HEK293 (cell line): ENCODE results near the gene KREMEN2.
A peak's percentile ranks its signal among the peaks of the same experiment; 100 is the strongest.

ENCODE experiments used
- GLIS2 ChIP-seq: fragments of 450-650 bp; formaldehyde crosslinking; IDR thresholded peaks from 2 replicates; pipeline ENCODE4 v1.5.1; 2016; ENCODE audit warnings: missing biosample characterization, missing genetic modification characterization
- HOXD13 ChIP-seq: sonication (generic); formaldehyde crosslinking; IDR thresholded peaks from 2 replicates; pipeline ENCODE4 v1.8.0; 2022; ENCODE audit warnings: missing genetic modification reagents, borderline replicate concordance
- KLF10 ChIP-seq: fragments of 450-650 bp; IDR thresholded peaks from 2 replicates; pipeline ENCODE4 v1.5.1; 2018; ENCODE audit warnings: missing biosample characterization, mild to moderate bottlenecking, missing genetic modification characterization
- OVOL3 ChIP-seq: fragments of 450-650 bp; formaldehyde crosslinking; IDR thresholded peaks from 2 replicates; pipeline ENCODE4 v1.5.1; 2016; ENCODE audit warnings: missing biosample characterization, missing genetic modification characterization
- RBAK ChIP-seq: fragments of 450-650 bp; formaldehyde crosslinking; IDR thresholded peaks from 2 replicates; pipeline ENCODE4 v1.5.1; 2016; ENCODE audit warnings: missing biosample characterization, missing genetic modification characterization
- SCRT2 ChIP-seq: fragments of 450-650 bp; formaldehyde crosslinking; IDR thresholded peaks from 2 replicates; pipeline ENCODE4 v1.5.1; 2016; ENCODE audit warnings: missing biosample characterization, missing genetic modification characterization
- SP7 ChIP-seq: fragments of 450-650 bp; formaldehyde crosslinking; IDR thresholded peaks from 2 replicates; pipeline ENCODE4 v1.5.1; 2016; ENCODE audit warnings: missing biosample characterization, missing genetic modification characterization
- ZBTB7A ChIP-seq: fragments of 450-650 bp; formaldehyde crosslinking; IDR thresholded peaks from 2 replicates; pipeline ENCODE4 v1.5.1; 2016; ENCODE audit warnings: low read depth, missing biosample characterization, missing genetic modification characterization
- ZBTB8A ChIP-seq: fragments of 450-650 bp; formaldehyde crosslinking; IDR thresholded peaks from 2 replicates; pipeline ENCODE4 v1.5.1; 2016; ENCODE audit warnings: missing biosample characterization, missing genetic modification characterization
- ZNF174 ChIP-seq: fragments of 450-650 bp; formaldehyde crosslinking; IDR thresholded peaks from 2 replicates; pipeline ENCODE4 v1.5.0; 2017; ENCODE audit warnings: missing biosample characterization, mild to moderate bottlenecking, missing genetic modification characterization
- ZNF175 ChIP-seq: fragments of 450-650 bp; formaldehyde crosslinking; IDR thresholded peaks from 2 replicates; pipeline ENCODE4 v1.5.1; 2016; ENCODE audit warnings: missing biosample characterization, missing genetic modification characterization
- ZNF184 ChIP-seq: fragments of 450-650 bp; IDR thresholded peaks from 2 replicates; pipeline ENCODE4 v1.5.1; 2018; ENCODE audit warnings: missing biosample characterization, mild to moderate bottlenecking, missing genetic modification characterization
- ZNF221 ChIP-seq: fragments of 450-650 bp; formaldehyde crosslinking; IDR thresholded peaks from 2 replicates; pipeline ENCODE4 v1.5.1; 2017; ENCODE audit warnings: missing biosample characterization, missing genetic modification characterization, borderline replicate concordance
- ZNF223 ChIP-seq: fragments of 450-650 bp; formaldehyde crosslinking; IDR thresholded peaks from 2 replicates; pipeline ENCODE4 v1.5.1; 2016; ENCODE audit warnings: missing biosample characterization, missing genetic modification characterization
- ZNF354C ChIP-seq: fragments of 450-650 bp; formaldehyde crosslinking; IDR thresholded peaks from 2 replicates; pipeline ENCODE4 v1.5.1; 2016; ENCODE audit warnings: missing biosample characterization, missing genetic modification characterization, low read depth, borderline replicate concordance
- ZNF394 ChIP-seq: fragments of 450-650 bp; formaldehyde crosslinking; IDR thresholded peaks from 2 replicates; pipeline ENCODE4 v1.5.1; 2016; ENCODE audit warnings: missing biosample characterization, missing genetic modification characterization, mild to moderate bottlenecking, moderate library complexity, borderline replicate concordance
- ZNF548 ChIP-seq: fragments of 450-650 bp; formaldehyde crosslinking; IDR thresholded peaks from 2 replicates; pipeline ENCODE4 v1.5.1; 2016; ENCODE audit warnings: missing biosample characterization, missing genetic modification characterization
- ZNF558 ChIP-seq: fragments of 450-650 bp; formaldehyde crosslinking; IDR thresholded peaks from 2 replicates; pipeline ENCODE4 v1.5.1; 2016; ENCODE audit warnings: missing biosample characterization, missing genetic modification characterization
- ZNF623 ChIP-seq: fragments of 450-650 bp; formaldehyde crosslinking; IDR thresholded peaks from 2 replicates; pipeline ENCODE4 v1.5.1; 2016; ENCODE audit warnings: missing biosample characterization, missing genetic modification characterization
- ZNF677 ChIP-seq: fragments of 450-650 bp; IDR thresholded peaks from 2 replicates; pipeline ENCODE4 v1.5.0; 2018; ENCODE audit warnings: missing biosample characterization, mild to moderate bottlenecking, missing genetic modification characterization, moderate library complexity
- ZNF701 ChIP-seq: fragments of 450-650 bp; formaldehyde crosslinking; IDR thresholded peaks from 2 replicates; pipeline ENCODE4 v1.5.1; 2016; ENCODE audit warnings: missing biosample characterization, missing genetic modification characterization
- ZNF747 ChIP-seq: fragments of 450-650 bp; formaldehyde crosslinking; IDR thresholded peaks from 2 replicates; pipeline ENCODE4 v1.5.1; 2016; ENCODE audit warnings: missing biosample characterization, missing genetic modification characterization
- ZNF76 ChIP-seq: fragments of 450-650 bp; formaldehyde crosslinking; IDR thresholded peaks from 2 replicates; pipeline ENCODE4; 2016; ENCODE audit warnings: low read depth, missing biosample characterization, missing genetic modification characterization, borderline replicate concordance
- ZNF777 ChIP-seq: fragments of 450-650 bp; formaldehyde crosslinking; IDR thresholded peaks from 2 replicates; pipeline ENCODE4 v1.5.1; 2017; ENCODE audit warnings: missing biosample characterization, missing genetic modification characterization, borderline replicate concordance
- ZNF843 ChIP-seq: fragments of 450-650 bp; formaldehyde crosslinking; IDR thresholded peaks from 2 replicates; pipeline ENCODE4 v1.5.1; 2016; ENCODE audit warnings: missing biosample characterization, missing genetic modification characterization
- ZXDB ChIP-seq: fragments of 450-650 bp; formaldehyde crosslinking; IDR thresholded peaks from 2 replicates; pipeline ENCODE4 v1.5.1; 2016; ENCODE audit warnings: missing biosample characterization, missing genetic modification characterization
- TF ChIP-seq, protein P1 (sequence below): fragments of 450-650 bp; formaldehyde crosslinking; IDR thresholded peaks from 2 replicates; pipeline ENCODE4 v1.5.1; 2016; ENCODE audit warnings: missing biosample characterization, missing genetic modification characterization
- TF ChIP-seq, protein P2 (sequence below): fragments of 450-650 bp; formaldehyde crosslinking; IDR thresholded peaks from 2 replicates; pipeline ENCODE4 v1.5.1; 2016; ENCODE audit warnings: missing biosample characterization, missing genetic modification characterization
- TF ChIP-seq, protein P3 (sequence below): fragments of 450-650 bp; formaldehyde crosslinking; IDR thresholded peaks from 2 replicates; pipeline ENCODE4 v1.5.1; 2017; ENCODE audit warnings: missing biosample characterization, mild to moderate bottlenecking, missing genetic modification characterization, moderate library complexity
- TF ChIP-seq, protein P4 (sequence below): fragments of 450-650 bp; formaldehyde crosslinking; IDR thresholded peaks from 2 replicates; pipeline ENCODE4 v1.5.1; 2017; ENCODE audit warnings: missing biosample characterization, missing genetic modification characterization
- TF ChIP-seq, protein P5 (sequence below): fragments of 450-650 bp; formaldehyde crosslinking; IDR thresholded peaks from 2 replicates; pipeline ENCODE4 v1.5.1; 2016; ENCODE audit warnings: missing biosample characterization, missing genetic modification characterization
- TF ChIP-seq, protein P6 (sequence below): sonication (generic); formaldehyde crosslinking; IDR thresholded peaks from 2 replicates; pipeline ENCODE4 v1.8.1; 2022; ENCODE audit warnings: mild to moderate bottlenecking, moderate library complexity, missing genetic modification reagents

Gene KREMEN2

DNA sequence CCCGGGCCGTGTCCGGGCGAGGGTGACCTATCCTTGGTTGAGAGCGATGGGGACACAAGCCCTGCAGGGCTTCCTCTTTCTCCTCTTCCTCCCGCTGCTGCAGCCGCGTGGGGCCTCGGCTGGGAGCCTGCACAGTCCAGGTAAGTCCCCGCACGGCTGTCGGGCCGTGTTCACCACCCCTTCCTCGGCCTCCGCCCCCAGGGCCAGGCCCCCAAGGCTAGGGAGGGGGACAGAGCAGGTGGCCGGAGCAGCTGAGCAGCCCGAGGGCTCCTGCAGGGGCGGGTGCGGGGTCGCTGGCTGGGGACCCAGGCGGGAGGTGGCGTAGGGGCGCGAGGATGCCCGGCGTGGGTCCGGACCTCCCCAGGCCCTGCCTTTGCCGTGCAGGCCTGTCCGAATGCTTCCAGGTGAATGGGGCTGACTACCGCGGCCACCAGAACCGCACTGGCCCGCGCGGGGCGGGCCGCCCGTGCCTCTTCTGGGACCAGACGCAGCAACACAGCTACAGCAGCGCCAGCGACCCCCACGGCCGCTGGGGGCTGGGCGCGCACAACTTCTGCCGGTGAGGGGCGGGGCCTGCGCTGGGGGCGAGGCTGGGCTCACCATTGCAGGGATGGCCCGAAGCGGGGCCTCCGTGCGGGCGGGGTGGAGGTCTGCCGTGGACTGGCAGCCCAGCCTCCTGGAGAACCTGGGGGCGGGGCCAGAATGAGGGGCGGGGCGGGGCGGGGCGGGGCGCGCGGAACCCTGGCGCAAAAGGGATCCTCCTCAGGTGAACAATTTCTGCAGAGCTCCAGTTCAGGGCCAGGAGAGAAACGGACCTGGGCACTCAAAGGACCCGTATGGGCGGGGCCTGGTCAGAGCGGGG lies 631 bp downstream of the KREMEN2 start (continued):
- TF ChIP-seq, protein P1, sequence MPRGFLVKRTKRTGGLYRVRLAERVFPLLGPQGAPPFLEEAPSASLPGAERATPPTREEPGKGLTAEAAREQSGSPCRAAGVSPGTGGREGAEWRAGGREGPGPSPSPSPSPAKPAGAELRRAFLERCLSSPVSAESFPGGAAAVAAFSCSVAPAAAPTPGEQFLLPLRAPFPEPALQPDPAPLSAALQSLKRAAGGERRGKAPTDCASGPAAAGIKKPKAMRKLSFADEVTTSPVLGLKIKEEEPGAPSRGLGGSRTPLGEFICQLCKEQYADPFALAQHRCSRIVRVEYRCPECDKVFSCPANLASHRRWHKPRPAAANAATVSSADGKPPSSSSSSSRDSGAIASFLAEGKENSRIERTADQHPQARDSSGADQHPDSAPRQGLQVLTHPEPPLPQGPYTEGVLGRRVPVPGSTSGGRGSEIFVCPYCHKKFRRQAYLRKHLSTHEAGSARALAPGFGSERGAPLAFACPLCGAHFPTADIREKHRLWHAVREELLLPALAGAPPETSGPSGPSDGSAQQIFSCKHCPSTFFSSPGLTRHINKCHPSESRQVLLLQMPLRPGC (tag by site-specific recombination), result no peak
- TF ChIP-seq ZNF558 (tag by site-specific recombination) (no peak), ZNF777 (tag by site-specific recombination) (no peak), SP7 (tag by site-specific recombination) (no peak), ZNF184 (tag by site-specific recombination) (no peak), ZNF394 (tag by site-specific recombination) (no peak), ZNF623 (tag by site-specific recombination) (no peak), ZNF76 (tag by site-specific recombination) (0 out of 2 replicates have a peak, but pooled peaks have one; percentile 11), ZNF677 (tag by site-specific recombination) (no peak), ZBTB8A (tag by site-specific recombination) (peak; percentile 61; the same call in 1 of the 2 replicates), ZNF843 (tag by site-specific recombination) (0 out of 2 replicates have a peak, but pooled peaks have one; percentile 39), ZNF221 (tag by site-specific recombination) (no peak), ZNF223 (tag by site-specific recombination) (no peak), ZNF354C (no peak), OVOL3 (tag by site-specific recombination) (no peak), ZNF548 (tag by site-specific recombination) (no peak), ZBTB7A (tag by site-specific recombination) (peak; percentile 77), ZNF701 (tag by site-specific recombination) (no peak), ZNF747 (no peak), GLIS2 (tag by site-specific recombination) (peak; percentile 85), ZNF174 (no peak), KLF10 (tag by site-specific recombination) (peak; percentile 81), ZNF175 (no peak), HOXD13 (CRISPR knock-in tag) (no peak), ZXDB (peak; percentile 38), SCRT2 (tag by site-specific recombination) (no peak), RBAK (tag by site-specific recombination) (no peak)
- TF ChIP-seq, protein P2, sequence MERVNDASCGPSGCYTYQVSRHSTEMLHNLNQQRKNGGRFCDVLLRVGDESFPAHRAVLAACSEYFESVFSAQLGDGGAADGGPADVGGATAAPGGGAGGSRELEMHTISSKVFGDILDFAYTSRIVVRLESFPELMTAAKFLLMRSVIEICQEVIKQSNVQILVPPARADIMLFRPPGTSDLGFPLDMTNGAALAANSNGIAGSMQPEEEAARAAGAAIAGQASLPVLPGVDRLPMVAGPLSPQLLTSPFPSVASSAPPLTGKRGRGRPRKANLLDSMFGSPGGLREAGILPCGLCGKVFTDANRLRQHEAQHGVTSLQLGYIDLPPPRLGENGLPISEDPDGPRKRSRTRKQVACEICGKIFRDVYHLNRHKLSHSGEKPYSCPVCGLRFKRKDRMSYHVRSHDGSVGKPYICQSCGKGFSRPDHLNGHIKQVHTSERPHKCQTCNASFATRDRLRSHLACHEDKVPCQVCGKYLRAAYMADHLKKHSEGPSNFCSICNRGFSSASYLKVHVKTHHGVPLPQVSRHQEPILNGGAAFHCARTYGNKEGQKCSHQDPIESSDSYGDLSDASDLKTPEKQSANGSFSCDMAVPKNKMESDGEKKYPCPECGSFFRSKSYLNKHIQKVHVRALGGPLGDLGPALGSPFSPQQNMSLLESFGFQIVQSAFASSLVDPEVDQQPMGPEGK (tag by site-specific recombination), result peak; percentile 98
- TF ChIP-seq, protein P3, sequence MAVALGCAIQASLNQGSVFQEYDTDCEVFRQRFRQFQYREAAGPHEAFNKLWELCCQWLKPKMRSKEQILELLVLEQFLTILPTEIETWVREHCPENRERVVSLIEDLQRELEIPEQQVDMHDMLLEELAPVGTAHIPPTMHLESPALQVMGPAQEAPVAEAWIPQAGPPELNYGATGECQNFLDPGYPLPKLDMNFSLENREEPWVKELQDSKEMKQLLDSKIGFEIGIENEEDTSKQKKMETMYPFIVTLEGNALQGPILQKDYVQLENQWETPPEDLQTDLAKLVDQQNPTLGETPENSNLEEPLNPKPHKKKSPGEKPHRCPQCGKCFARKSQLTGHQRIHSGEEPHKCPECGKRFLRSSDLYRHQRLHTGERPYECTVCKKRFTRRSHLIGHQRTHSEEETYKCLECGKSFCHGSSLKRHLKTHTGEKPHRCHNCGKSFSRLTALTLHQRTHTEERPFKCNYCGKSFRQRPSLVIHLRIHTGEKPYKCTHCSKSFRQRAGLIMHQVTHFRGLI (tag by site-specific recombination), result peak; percentile 61
- TF ChIP-seq, protein P4, sequence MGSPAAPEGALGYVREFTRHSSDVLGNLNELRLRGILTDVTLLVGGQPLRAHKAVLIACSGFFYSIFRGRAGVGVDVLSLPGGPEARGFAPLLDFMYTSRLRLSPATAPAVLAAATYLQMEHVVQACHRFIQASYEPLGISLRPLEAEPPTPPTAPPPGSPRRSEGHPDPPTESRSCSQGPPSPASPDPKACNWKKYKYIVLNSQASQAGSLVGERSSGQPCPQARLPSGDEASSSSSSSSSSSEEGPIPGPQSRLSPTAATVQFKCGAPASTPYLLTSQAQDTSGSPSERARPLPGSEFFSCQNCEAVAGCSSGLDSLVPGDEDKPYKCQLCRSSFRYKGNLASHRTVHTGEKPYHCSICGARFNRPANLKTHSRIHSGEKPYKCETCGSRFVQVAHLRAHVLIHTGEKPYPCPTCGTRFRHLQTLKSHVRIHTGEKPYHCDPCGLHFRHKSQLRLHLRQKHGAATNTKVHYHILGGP (tag by site-specific recombination), result no peak
- TF ChIP-seq, protein P5, sequence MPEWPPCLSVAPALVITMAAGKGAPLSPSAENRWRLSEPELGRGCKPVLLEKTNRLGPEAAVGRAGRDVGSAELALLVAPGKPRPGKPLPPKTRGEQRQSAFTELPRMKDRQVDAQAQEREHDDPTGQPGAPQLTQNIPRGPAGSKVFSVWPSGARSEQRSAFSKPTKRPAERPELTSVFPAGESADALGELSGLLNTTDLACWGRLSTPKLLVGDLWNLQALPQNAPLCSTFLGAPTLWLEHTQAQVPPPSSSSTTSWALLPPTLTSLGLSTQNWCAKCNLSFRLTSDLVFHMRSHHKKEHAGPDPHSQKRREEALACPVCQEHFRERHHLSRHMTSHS (tag by site-specific recombination), result no peak
- TF ChIP-seq, protein P6, sequence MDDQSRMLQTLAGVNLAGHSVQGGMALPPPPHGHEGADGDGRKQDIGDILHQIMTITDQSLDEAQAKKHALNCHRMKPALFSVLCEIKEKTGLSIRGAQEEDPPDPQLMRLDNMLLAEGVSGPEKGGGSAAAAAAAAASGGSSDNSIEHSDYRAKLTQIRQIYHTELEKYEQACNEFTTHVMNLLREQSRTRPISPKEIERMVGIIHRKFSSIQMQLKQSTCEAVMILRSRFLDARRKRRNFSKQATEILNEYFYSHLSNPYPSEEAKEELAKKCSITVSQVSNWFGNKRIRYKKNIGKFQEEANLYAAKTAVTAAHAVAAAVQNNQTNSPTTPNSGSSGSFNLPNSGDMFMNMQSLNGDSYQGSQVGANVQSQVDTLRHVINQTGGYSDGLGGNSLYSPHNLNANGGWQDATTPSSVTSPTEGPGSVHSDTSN (CRISPR knock-in tag), result no peak
